ENCODE results near the gene OR4K13.

- no peak for TF ChIP-seq CTCF (IDR thresholded peaks at IDR 0.05)
- no peak for TF ChIP-seq POLR2A (IDR thresholded peaks at IDR 0.05)
Measured at GRCh38 chr14:20001863-20002262, 34.0 kb downstream of the OR4K13 start, which contains the start of gene OR4Q2.

Data from right lobe of liver (tissue), 4 donors.